Ishikawa (cell line): ENCODE measurements around the gene KLHDC7B.

ENCODE experiments used
- CEBPB ChIP-seq: IDR thresholded peaks from 2 replicates; pipeline ENCODE4 v1.6.1; 2012
- CREB1 ChIP-seq: IDR thresholded peaks from 2 replicates; pipeline ENCODE4 v1.6.1; 2012; ENCODE audit warnings: low read depth
- EGR1 ChIP-seq: IDR thresholded peaks from 2 replicates; pipeline ENCODE4 v1.6.1; 2012
- FOXM1 ChIP-seq: IDR thresholded peaks from 2 replicates; pipeline ENCODE4 v1.6.1; 2012; ENCODE audit warnings: low read depth, borderline replicate concordance
- RAD21 ChIP-seq: IDR thresholded peaks from 2 replicates; pipeline ENCODE4 v1.6.1; 2012; ENCODE audit warnings: low read depth
- REST ChIP-seq: IDR thresholded peaks from 2 replicates; pipeline ENCODE4 v1.6.1; 2012; ENCODE audit warnings: low read depth, mild to moderate bottlenecking
- TAF1 ChIP-seq: IDR thresholded peaks from 2 replicates; pipeline ENCODE4 v1.6.1; 2012; ENCODE audit warnings: low read depth, mild to moderate bottlenecking
- TCF12 ChIP-seq: IDR thresholded peaks from 2 replicates; pipeline ENCODE4 v1.6.1; 2012; ENCODE audit warnings: low read depth
- YY1 ChIP-seq: IDR thresholded peaks from 2 replicates; pipeline ENCODE4 v1.6.1; 2012; ENCODE audit warnings: low read depth
- ZBTB7A ChIP-seq: IDR thresholded peaks from 2 replicates; pipeline ENCODE4 v1.6.1; 2012; ENCODE audit warnings: low read depth

- TF ChIP-seq CEBPB (peak; percentile 28; the same call in 1 of the 2 replicates), EGR1 (peak; percentile 91), CREB1 (peak; percentile 99), TAF1 (peak; percentile 95), ZBTB7A (peak; percentile 49; the same call in 1 of the 2 replicates), RAD21 (no peak), YY1 (peak; percentile 97), TCF12 (peak; percentile 76; the same call in 1 of the 2 replicates), REST (no peak), FOXM1 (no peak)
These were observed 37.5 kb upstream of the KLHDC7B start, which contains the start of gene NCAPH2 for GRCh38 chr22:50507991-50508884.
